NCI-H2196 treated with DMSO at 0.1 percent for 48 hours (cell line): ENCODE measurements around the gene RIMBP2.

Experiments
- DNase-seq: peaks from one replicate; lab custom pipeline; 2025; ENCODE audit not compliant: unreplicated experiment; lab: John Stamatoyannopoulos, UW

Gene RIMBP2

DNA sequence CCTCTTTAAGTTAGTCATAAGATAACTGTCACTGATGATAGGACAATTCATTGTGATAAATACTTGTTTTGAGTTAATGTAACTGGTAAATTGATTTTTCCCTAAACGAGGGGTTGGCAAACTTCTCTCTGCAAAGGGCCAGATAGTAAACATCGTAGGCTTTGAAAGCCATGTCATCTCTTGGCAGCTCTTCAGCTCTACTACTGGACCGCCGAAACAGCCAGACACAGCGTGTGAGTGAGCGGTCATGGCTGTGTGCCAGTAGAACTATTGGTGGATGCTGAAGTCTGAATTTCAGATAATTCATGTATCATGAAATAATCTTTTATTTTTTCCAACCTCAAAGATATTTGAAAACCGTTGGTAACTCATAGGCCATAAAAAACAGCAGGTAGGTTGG is 368.5 kb downstream of the RIMBP2 start:
- no peak for DNase-seq
